A172 (cell line): ENCODE results near the gene LARGE1. TPM values are rescaled to one million over a fixed set of nuclear protein-coding genes. Genes with fewer than 3 reads are reported as not detected.

Experiments
- DNase-seq: peaks from one replicate; pipeline ENCODE4 v3.0.0-alpha.2; 2015; ENCODE audit warnings: low spot score
- total RNA-seq: library from RNA; depleted of rRNA; stranded (reverse); fragments of >200 nt; shearing (Covaris generic); gene quantifications from 2 replicates; pipeline ENCODE4 v1.2.3, GENCODE V29; 2014

Gene LARGE1
- total RNA-seq, 1 experiment from 2014 or later, result 4.9 TPM

- no peak for DNase-seq
Measured at GRCh38 chr22:33819743-33820142, 100.5 kb downstream of the LARGE1 start.

GRCh38 chr22:33817512-33818127, 102.7 kb downstream of the LARGE1 start:
- no peak for DNase-seq

- DNase-seq, result no peak
Measured at GRCh38 chr22:33812360-33812977, 107.8 kb downstream of the LARGE1 start.

GRCh38 chr22:33811686-33812085, 108.6 kb downstream of the LARGE1 start:
- peak; percentile 61 for DNase-seq

GRCh38 chr22:33811208-33811607, 109.1 kb downstream of the LARGE1 start:
- no peak for DNase-seq

- peak; percentile 19 for DNase-seq
Measured at GRCh38 chr22:33807470-33807869, 112.8 kb downstream of the LARGE1 start.

GRCh38 chr22:33806191-33806590, 114.1 kb downstream of the LARGE1 start:
- DNase-seq, result no peak

GRCh38 chr22:33803371-33804282, 116.6 kb downstream of the LARGE1 start:
- peak; percentile 41 for DNase-seq

- DNase-seq, result no peak
Measured at GRCh38 chr22:33798401-33798800, 121.9 kb downstream of the LARGE1 start.

GRCh38 chr22:33796494-33796893, 123.8 kb downstream of the LARGE1 start:
- no peak for DNase-seq

- DNase-seq, result no peak
Measured at GRCh38 chr22:33793475-33793874, 126.8 kb downstream of the LARGE1 start.

GRCh38 chr22:33792832-33793231, 127.4 kb downstream of the LARGE1 start:
- DNase-seq, result no peak

GRCh38 chr22:33789690-33790253, 130.5 kb downstream of the LARGE1 start:
- DNase-seq, result no peak

- DNase-seq, result no peak
Measured at GRCh38 chr22:33788927-33789326, 131.3 kb downstream of the LARGE1 start.

GRCh38 chr22:33787645-33788456, 132.4 kb downstream of the LARGE1 start:
- DNase-seq, result no peak

GRCh38 chr22:33786149-33786548, 134.1 kb downstream of the LARGE1 start:
- no peak for DNase-seq

- peak; percentile 4 for DNase-seq
Measured at GRCh38 chr22:33785283-33785968, 134.8 kb downstream of the LARGE1 start.

GRCh38 chr22:33781411-33781810, 138.9 kb downstream of the LARGE1 start:
- DNase-seq, result no peak

GRCh38 chr22:33780531-33781136, 139.6 kb downstream of the LARGE1 start:
- DNase-seq, result no peak

GRCh38 chr22:33779243-33779642, 141.0 kb downstream of the LARGE1 start:
- DNase-seq, result no peak
